K562 (cell line): ENCODE results near the gene HMG20B. TPM values are rescaled to one million over a fixed set of nuclear protein-coding genes. Genes with fewer than 3 reads are reported as not detected.

Experiments
- BRF1 ChIP-seq: IDR thresholded peaks from 3 replicates; pipeline ENCODE4 v1.6.1; 2011; ENCODE audit warnings: borderline replicate concordance, mild to moderate bottlenecking; ENCODE audit not compliant: insufficient read length; ENCODE audit errors: extremely low read depth
- ELK1 ChIP-seq: sonication (generic); formaldehyde crosslinking; IDR thresholded peaks from 2 replicates; pipeline ENCODE4 v1.8.1; 2022; ENCODE audit warnings: missing genetic modification reagents
- ERF ChIP-seq: fragments of 450-650 bp; formaldehyde crosslinking; IDR thresholded peaks from 2 replicates; pipeline ENCODE4 v1.4.0; 2020; ENCODE audit warnings: mild to moderate bottlenecking, mixed read lengths
- GATAD2B ChIP-seq: fragments of 450-650 bp; IDR thresholded peaks from 2 replicates; pipeline ENCODE4 v1.6.1; 2017; ENCODE audit warnings: mild to moderate bottlenecking, borderline replicate concordance
- HNRNPL ChIP-seq: fragments of 200-400 bp; formaldehyde crosslinking; IDR thresholded peaks from 2 replicates; pipeline ENCODE4 v1.6.1; 2017; ENCODE audit warnings: low read depth, mild to moderate bottlenecking, low read length
- HOXB6 ChIP-seq: fragments of 250-450 bp; sonication (Bioruptor Pico); IDR thresholded peaks from 2 replicates; pipeline ENCODE4 v1.5.1; 2022; ENCODE audit warnings: mild to moderate bottlenecking, borderline replicate concordance
- ILK ChIP-seq: fragments of 450-650 bp; IDR thresholded peaks from 2 replicates; pipeline ENCODE4 v1.6.1; 2016; ENCODE audit warnings: missing genetic modification characterization, low read depth, mild to moderate bottlenecking, missing compliant biosample characterization, moderate library complexity, borderline replicate concordance
- KDM4B ChIP-seq, 2 experiments: fragments of 450-650 bp in 1 of 2; sonication (generic) in 1 of 2; IDR thresholded peaks; 2 replicates each; pipeline ENCODE4 v1.6.1; 2016 to 2017; ENCODE audit warnings: borderline replicate concordance in 2 of 2, antibody characterized with exemption in 1 of 2, low read depth in 1 of 2, mild to moderate bottlenecking in 1 of 2
- KDM5B ChIP-seq: fragments of 200-600 bp; sonication (generic); IDR thresholded peaks from 2 replicates; pipeline ENCODE4 v1.6.1; 2012; ENCODE audit warnings: low read depth, mild to moderate bottlenecking, moderate library complexity, low read length, control low read depth, inconsistent platforms; ENCODE audit not compliant: insufficient replicate concordance
- MAFF ChIP-seq: IDR thresholded peaks from 2 replicates; pipeline ENCODE4 v1.6.1; 2012; ENCODE audit warnings: low read length, improper control_type of control experiment
- MAX ChIP-seq: sonication (generic); formaldehyde crosslinking; IDR thresholded peaks from 2 replicates; pipeline ENCODE4 v1.9.0; 2022; ENCODE audit warnings: mild to moderate bottlenecking, missing genetic modification reagents
- MITF ChIP-seq: IDR thresholded peaks from 2 replicates; pipeline ENCODE4 v1.6.1; 2014; ENCODE audit warnings: antibody characterized with exemption
- MTA3 ChIP-seq: fragments of 450-650 bp; formaldehyde crosslinking; IDR thresholded peaks from 2 replicates; pipeline ENCODE4 v1.6.1; 2017; ENCODE audit warnings: mild to moderate bottlenecking, borderline replicate concordance
- RB1 ChIP-seq: fragments of 450-650 bp; IDR thresholded peaks from 2 replicates; pipeline ENCODE4 v1.6.1; 2017; ENCODE audit warnings: low read depth, mild to moderate bottlenecking
- RBFOX2 ChIP-seq: fragments of 200-400 bp; formaldehyde crosslinking; IDR thresholded peaks from 2 replicates; pipeline ENCODE4 v1.6.1; 2017; ENCODE audit warnings: low read depth, mild to moderate bottlenecking, low read length, moderate library complexity
- SP1 ChIP-seq: sonication (generic); formaldehyde crosslinking; IDR thresholded peaks from 2 replicates; pipeline ENCODE4 v1.8.1; 2022; ENCODE audit warnings: mild to moderate bottlenecking, missing genetic modification reagents
- TBP ChIP-seq: optimal IDR thresholded peaks from 2 replicates; pipeline ENCODE3; 2011; ENCODE audit warnings: low read depth, low read length, improper control_type of control experiment
- ZBTB43 ChIP-seq: sonication (generic); formaldehyde crosslinking; IDR thresholded peaks from 2 replicates; pipeline ENCODE4 v1.8.0; 2023; ENCODE audit warnings: mild to moderate bottlenecking, missing genetic modification reagents
- ZFP91 ChIP-seq: sonication (generic); formaldehyde crosslinking; IDR thresholded peaks from 2 replicates; pipeline ENCODE4 v1.8.0; 2022; ENCODE audit warnings: mild to moderate bottlenecking, missing genetic modification reagents
- ZNF274 ChIP-seq: IDR thresholded peaks from 2 replicates; pipeline ENCODE4 v1.6.1; 2011; ENCODE audit warnings: low read depth, mild to moderate bottlenecking, low read length, moderate library complexity, borderline replicate concordance
- polyA plus RNA-seq, 8 experiments: library from polyadenylated mRNA; depleted of rRNA in 4 of 8; stranded (reverse) in 5 of 8; unstranded in 3 of 8; fragments of >200 nt; fragmentation: Nextera tagmentation in 2 of 8; fragmentation: Illumina TruSeq in 1 of 8; extraction: Ambion mirVana in 2 of 8; extraction: Trizol in 1 of 8; gene quantifications; 2 replicates each; pipeline versions ENCODE4 v1.2.1 to v1.2.3, GENCODE V29; 2011 to 2014; ENCODE audit warnings: inconsistent platforms in 1 of 8, missing spikeins in 1 of 8
- total RNA-seq, 7 experiments: library from RNA; depleted of rRNA in 6 of 7; stranded (reverse); fragments of >200 nt in 6 of 7; fragmentation: Illumina TruSeq in 2 of 7; extraction: Trizol in 2 of 7; gene quantifications; 2 replicates each; pipeline versions ENCODE4 v1.2.1 to v1.2.3, GENCODE V29; 2011 to 2021; ENCODE audit warnings: low replicate concordance in 1 of 7

Gene HMG20B
- total and polyA plus RNA-seq, 9 of the 15 experiments (the other 6 are each of a cell fraction or from before 2014, with no cell fraction given), result 0.35 to 172 (median 38.6) TPM

GRCh38 chr19:3606690-3607289, 34.0 kb downstream of the HMG20B start, which contains the start of gene TBXA2R (continued):
- TF ChIP-seq MAX (CRISPR knock-in tag) (0 out of 2 replicates have a peak, but pooled peaks have one; percentile 25), MAFF (no peak), BRF1 (no peak), SP1 (CRISPR knock-in tag) (peak; percentile 74), RB1 (peak; percentile 57; the same call in 1 of the 2 replicates), KDM5B (peak; percentile 15), HOXB6 (no peak), RBFOX2 (peak; percentile 63), KDM4B (IDR thresholded peaks at IDR 0.05; ENCODE audit: borderline replicate concordance in 2 of 2, low read depth in 1 of 2) (no peak), TBP (no peak), GATAD2B (no peak), MITF (no peak), ZBTB43 (no peak), ELK1 (CRISPR knock-in tag) (no peak), ERF (0 out of 2 replicates have a peak, but pooled peaks have one; percentile 23), ZNF274 (no peak), ZFP91 (CRISPR knock-in tag) (no peak), ILK (tag) (no peak), HNRNPL (peak; percentile 67; the same call in 1 of the 2 replicates), MTA3 (no peak; the same call in 1 of the 2 replicates)
